NT2/D1 (cell line): ENCODE measurements around the gene MAD1L1.

Experiments used
- YY1 ChIP-seq: IDR thresholded peaks from 2 replicates; pipeline ENCODE4 v1.6.1; 2011; ENCODE audit not compliant: insufficient read length, insufficient read depth
- ZNF274 ChIP-seq: IDR thresholded peaks from 2 replicates; pipeline ENCODE4 v1.6.1; 2011; ENCODE audit warnings: mild to moderate bottlenecking, low read depth, low read length

GRCh38 chr7:1856161-1856887 lies 376.4 kb downstream of the MAD1L1 start:
- no peak for TF ChIP-seq ZNF274
- TF ChIP-seq YY1, result no peak
